B cell (primary cell): ENCODE results near the gene C4orf54.

Source experiments
- EZH2 ChIP-seq: IDR thresholded peaks from 2 replicates; pipeline ENCODE4 v1.6.1; 2012; ENCODE audit warnings: borderline replicate concordance, low read depth, mild to moderate bottlenecking, moderate library complexity, low read length; ENCODE audit not compliant: insufficient read depth, poor library complexity, severe bottlenecking
- TF ChIP-seq, protein P1 (sequence below): fragments of 200-600 bp; IDR thresholded peaks from one replicate; pipeline ENCODE4 v1.8.0; 2022; ENCODE audit warnings: antibody characterized with exemption, mild to moderate bottlenecking

DNA sequence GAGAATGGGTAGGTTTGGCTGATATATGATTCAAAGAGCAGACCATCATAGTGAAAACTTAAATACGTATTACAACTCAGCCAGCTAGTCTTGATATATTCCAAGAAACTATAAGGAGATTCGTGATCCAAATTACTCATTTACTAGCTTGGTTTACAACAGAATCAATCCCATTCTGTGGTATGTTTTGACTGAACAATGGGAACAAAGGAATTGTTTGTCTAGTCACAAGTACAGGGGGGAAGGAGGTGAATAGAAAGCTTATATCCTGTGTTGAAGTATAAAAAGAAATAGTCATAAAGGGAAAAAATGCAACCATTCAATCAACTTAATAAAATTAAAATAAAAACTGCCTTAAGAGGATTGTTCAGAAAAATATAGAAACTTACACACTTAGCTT is 17.0 kb downstream of the C4orf54 start:
- TF ChIP-seq, protein P1, sequence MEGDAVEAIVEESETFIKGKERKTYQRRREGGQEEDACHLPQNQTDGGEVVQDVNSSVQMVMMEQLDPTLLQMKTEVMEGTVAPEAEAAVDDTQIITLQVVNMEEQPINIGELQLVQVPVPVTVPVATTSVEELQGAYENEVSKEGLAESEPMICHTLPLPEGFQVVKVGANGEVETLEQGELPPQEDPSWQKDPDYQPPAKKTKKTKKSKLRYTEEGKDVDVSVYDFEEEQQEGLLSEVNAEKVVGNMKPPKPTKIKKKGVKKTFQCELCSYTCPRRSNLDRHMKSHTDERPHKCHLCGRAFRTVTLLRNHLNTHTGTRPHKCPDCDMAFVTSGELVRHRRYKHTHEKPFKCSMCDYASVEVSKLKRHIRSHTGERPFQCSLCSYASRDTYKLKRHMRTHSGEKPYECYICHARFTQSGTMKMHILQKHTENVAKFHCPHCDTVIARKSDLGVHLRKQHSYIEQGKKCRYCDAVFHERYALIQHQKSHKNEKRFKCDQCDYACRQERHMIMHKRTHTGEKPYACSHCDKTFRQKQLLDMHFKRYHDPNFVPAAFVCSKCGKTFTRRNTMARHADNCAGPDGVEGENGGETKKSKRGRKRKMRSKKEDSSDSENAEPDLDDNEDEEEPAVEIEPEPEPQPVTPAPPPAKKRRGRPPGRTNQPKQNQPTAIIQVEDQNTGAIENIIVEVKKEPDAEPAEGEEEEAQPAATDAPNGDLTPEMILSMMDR: no peak
- TF ChIP-seq EZH2: no peak
